HG02938 (cell line): Measurements from ENCODE around the gene KCNAB1.
A peak's percentile ranks its signal among the peaks of the same experiment; 100 is the strongest.

Experiments used
- ATAC-seq: cut with Tn5 transposase; IDR thresholded peaks from one replicate; pipeline ENCODE4 v1.9.1; 2021; ENCODE audit warnings: mild to moderate bottlenecking, moderate library complexity; ENCODE audit not compliant: unreplicated experiment

The KCNAB1 gene

GRCh38 chr3:156305672-156306071 lies 185.3 kb downstream of the KCNAB1 start:
- ATAC-seq: no peak

DNA sequence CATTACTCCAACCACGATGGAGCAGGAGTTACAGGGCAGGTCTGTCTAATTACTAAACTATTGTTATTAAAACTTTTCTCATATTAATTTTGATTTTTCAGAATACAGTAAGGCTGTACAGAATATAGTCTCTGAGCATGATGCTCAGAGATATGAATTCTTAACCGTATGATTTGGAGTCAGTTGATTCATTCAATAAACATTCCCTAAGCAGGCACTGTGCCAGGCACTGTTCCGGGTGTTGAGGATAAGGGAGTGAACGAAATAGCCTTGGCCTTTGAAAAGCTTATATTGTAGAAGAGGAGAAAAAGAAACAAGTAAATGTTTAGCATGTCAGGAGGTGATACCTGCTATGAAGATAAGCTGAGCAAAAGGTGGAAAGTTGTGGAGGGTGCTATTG lies 187.3 kb downstream of the KCNAB1 start:
- no peak for ATAC-seq

- no peak for ATAC-seq
Observed at GRCh38 chr3:156311431-156311830, 191.1 kb downstream of the KCNAB1 start.

DNA sequence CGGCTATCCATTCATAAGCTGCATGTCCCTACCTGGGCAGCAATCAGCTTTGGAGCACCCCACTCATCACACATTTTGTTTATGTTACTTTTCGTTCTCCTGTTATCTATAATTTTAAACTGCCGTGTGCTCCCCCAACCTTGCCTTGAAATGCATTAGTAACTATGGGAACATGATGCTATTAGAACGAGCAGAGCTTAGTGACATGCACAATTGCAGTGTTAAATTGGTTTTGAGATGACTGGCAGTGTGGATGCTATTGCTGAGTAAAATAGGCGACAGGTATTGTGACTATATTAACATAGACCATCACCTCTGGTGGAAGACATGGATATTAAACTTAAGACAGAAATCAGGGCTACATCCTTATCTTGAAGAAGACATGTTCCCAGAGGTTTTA lies 191.6 kb downstream of the KCNAB1 start:
- no peak for ATAC-seq

- no peak for ATAC-seq
Observed at GRCh38 chr3:156316076-156316475, 195.7 kb downstream of the KCNAB1 start.

DNA sequence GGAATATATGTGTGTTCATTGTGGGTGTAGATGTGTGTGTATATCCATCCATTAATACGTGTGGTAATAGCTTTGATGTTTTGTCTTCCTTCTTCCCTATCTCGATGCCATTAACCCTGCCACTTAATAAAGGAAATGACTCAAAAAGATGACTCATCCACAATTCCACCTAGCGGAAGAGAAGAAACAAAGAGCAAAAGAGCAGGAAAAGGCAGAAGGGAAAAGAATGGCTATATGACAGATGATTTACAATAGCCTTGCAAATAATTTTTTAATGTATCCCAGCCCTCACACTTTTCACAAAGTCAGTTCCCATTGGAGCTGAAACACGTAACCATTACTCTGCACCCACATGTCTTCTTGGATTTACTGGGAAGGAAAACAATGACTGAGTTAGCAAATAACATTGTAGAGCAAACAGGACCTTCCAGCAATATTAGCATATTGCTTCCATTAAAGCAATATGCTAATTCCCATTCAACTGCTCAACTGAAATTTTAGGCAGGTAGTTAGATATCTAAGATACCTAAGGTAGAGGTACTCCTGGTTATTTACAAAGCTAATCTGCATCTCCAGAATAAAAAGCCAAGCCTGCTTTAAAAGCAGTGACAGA lies 197.2 kb downstream of the KCNAB1 start:
- no peak for ATAC-seq

DNA sequence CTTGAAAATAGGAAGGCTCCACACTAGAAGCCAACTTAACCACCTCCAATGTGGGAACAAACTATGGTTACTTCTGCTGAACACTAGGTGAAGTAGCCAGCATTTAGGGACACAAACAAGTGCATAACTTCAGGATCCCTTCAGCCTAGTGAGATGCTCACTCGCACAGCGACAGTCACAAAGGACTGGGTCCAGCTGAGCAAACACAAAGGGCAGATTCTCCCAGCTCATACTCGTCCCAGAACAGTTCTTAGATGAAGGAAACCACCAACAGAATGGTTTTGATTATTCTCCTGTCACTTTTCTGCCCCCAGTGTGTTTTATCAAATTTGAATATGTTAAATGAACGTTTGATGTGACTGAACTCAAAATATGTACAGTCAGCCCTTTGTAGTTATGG lies 201.6 kb downstream of the KCNAB1 start:
- no peak for ATAC-seq

- no peak for ATAC-seq
Observed at GRCh38 chr3:156323466-156323865, 203.1 kb downstream of the KCNAB1 start.

DNA sequence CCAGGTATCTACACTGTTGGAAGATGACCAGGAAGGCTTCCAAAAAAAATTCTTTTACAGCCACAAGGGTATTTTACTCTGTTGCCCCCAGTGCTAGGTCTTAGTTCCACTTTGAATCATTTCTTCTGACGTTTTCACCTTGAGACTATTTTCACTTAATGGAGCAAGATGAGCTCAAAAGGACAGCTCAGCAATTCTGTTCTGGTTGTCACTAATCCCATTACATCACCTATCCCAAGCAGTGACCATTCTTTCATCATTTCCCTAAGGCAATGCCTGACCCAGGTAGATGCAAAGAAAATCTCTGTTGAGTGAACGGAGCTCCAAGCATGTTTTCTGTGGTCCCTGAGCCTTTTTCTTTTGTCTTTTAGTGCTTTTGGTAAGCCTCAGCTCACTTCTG lies 210.0 kb downstream of the KCNAB1 start:
- no peak for ATAC-seq

DNA sequence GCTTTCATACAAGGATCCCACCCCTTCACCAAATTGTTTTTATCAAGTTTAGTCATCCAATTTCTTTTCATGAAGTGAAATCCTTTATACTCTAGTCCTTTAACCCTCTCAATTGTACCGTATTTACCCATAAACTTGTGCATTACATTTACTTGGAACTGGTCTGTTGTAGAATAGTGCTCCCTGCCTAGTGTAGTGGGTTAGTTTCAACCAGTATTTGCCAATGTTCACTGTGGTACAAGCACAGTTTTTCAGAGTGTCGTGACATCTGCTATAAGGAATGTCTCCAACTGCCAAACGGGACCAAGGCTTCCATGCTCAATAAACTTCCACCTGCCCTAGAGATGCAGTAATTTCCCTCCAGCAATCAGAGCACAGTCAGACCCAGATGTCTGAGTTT lies 211.9 kb downstream of the KCNAB1 start:
- ATAC-seq: no peak

DNA sequence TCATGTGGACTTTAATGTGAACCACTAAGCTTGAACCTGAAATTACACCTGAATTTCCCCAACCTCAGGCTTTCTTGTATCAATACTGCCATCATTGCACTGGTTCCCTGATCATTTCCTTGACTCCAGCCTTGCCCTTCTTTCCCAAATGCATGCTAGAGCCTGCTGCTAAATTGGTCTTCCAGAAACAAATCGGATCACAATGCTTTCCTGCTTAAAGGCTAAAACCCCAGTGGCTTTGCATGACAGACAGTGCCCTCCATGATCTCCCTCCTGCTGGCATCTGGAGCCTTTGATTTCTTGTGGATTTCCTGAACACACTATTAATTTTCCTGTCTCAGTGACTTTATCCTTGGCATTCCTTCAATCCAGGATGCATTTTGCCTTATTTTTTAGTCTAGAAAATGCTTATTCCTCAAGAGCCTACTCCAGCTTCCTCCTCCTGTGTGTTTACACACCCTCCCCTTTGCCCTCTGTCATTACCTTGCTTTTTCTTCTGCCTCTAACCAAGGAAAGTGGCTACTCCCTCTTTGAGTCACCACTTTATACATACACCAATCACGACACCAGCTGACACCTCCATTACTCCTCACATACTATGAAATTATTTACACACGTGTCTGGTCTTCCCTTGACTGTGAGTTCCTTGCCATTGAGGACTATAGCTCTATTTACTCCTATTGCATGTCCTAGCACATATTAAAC lies 214.6 kb downstream of the KCNAB1 start:
- ATAC-seq: no peak

- no peak for ATAC-seq
Observed at GRCh38 chr3:156339491-156339890, 219.1 kb downstream of the KCNAB1 start.

DNA sequence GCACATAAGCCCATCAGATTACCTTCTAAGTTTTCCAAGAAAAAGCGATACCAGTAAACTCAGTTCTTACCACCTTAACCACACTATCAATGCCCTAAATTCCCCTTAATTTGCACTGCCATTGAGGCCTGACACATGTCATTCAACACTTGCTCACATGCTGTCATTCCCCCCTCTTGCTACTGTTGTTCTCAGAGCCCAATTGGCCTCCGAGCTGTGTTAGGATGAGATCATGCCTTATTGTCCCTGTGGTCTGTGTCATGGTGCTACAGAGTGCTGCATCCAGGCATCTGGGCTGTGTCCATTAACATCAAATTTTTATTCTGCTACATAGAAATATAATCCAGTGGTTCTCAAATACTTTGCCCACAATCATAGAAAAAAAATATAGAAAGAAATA lies 221.0 kb downstream of the KCNAB1 start:
- no peak for ATAC-seq

DNA sequence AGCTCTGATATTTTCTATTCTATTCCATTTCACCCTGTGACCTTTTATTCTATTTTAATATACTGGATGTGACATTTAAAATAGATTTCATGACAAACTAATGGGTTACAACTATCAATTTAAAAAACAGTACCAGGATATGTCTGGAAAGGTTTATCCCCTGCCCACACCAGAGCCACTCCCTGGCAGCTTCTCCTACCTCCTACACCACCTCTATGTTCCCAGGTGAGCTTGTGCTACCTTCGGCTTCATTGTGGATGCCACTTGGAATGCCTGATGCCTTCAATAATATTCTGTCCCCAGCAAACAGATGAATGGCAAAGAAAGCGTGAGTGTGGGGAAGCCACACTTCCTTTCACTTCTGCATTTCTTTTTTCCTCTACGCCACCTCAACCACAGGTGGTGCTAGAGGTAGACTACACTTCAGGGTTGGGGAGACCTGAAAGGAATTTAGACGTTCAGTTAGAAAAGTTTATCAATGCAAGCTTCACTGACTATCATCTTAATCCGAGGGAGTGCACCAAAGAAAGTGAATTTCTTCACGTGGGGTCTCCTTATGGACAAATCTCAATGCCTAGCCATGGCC lies 221.5 kb downstream of the KCNAB1 start:
- ATAC-seq: peak; percentile 100

GRCh38 chr3:156344215-156344614 lies 223.8 kb downstream of the KCNAB1 start:
- ATAC-seq: no peak

GRCh38 chr3:156349111-156349510 lies 228.7 kb downstream of the KCNAB1 start:
- ATAC-seq: no peak

GRCh38 chr3:156349978-156350377 lies 229.6 kb downstream of the KCNAB1 start:
- no peak for ATAC-seq

DNA sequence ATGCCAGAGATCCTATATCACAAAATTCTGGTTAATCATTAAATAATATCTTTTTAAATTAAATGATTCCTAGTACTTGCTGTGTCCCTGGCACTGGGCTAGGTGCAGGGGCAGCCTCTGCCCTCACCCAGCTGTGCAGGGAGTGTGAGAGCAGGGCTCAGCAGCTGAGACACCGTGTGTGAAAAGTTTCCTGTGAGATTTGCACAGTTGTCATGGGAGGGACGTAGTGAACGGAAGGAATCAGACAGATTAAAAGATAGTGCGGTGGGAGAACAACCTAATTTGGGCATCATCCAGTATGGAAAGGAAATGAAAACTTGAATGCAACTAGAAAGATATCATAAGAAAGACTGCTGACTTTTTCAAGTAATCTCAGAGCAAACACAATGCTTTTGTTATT lies 230.4 kb downstream of the KCNAB1 start:
- ATAC-seq: no peak

GRCh38 chr3:156351783-156352182 lies 231.4 kb downstream of the KCNAB1 start:
- ATAC-seq: no peak

DNA sequence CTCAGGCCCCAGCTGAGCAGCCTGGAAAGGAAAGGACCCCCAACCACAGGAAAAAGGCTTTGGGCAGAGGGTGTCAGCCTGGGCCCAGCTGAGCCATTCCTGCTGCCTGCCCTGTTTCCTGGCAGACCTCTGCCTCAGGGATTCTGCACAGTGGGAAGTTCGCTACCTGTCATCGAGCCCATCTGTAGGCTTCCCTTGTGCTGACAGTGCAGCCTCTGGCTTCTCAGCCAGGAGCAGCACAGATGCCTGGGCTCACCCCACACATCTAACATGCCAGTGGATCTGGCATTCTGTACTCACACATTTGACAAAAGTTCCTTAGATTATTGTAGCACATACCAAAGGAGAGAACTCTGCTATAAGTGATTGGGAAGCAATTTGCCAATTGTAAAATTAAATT lies 232.3 kb downstream of the KCNAB1 start:
- no peak for ATAC-seq

- ATAC-seq: no peak
Observed at GRCh38 chr3:156353563-156353962, 233.2 kb downstream of the KCNAB1 start.

- ATAC-seq: no peak
Observed at GRCh38 chr3:156356537-156357363, 236.4 kb downstream of the KCNAB1 start.
